Activated CD8-positive, alpha-beta memory T cell treated with anti-CD3 and anti-CD28 coated beads, Interleukin-2, amount 50 U/mL, for 1 hour (primary cell): ENCODE data around the gene RASGRF2.

Experiments
- DNase-seq: peaks from one replicate; pipeline ENCODE4 v3.0.0-alpha.2; 2020; ENCODE audit errors: extremely low read depth

The RASGRF2 gene

GRCh38 chr5:81171769-81172168 is 211.6 kb downstream of the RASGRF2 start:
- no peak for DNase-seq

- no peak for DNase-seq
Measured at GRCh38 chr5:81172710-81173109, 212.5 kb downstream of the RASGRF2 start.

DNA sequence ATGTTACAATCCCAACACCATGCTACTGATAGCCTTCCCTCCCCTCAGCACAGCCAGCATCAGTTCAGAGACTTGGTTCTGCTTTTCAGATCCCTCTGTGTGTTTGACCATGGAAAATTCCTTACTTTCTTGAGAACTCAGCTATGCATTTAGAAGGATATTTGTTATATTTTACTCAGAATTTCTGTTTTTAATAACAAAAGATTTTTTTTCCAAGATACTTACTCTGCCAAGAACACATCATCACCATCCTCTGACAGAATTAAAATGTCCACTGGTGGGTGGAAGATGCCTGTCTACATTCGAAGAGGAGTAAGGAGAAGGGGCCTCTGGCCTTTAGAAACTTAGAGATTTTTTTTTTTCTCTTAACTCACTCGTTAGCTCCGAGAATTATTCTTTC is 216.9 kb downstream of the RASGRF2 start:
- DNase-seq: no peak

DNA sequence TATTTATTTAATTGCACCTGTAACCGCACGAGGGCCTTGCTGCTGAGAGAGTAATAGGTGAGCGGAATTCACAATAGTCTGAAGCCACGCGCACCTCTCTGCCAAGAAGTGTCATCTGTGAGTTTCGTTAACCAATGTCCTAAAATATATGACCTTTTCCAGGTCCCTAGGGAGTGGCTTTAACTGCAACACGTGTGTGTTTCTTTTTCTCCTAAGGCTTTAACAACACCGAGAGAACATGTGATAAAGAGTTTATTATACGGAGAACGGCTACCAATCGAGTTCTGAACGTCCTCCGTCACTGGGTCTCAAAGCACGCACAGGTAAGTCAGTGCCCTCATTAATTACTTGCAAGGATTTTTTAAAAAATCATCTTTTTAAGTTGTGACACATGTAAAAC is 219.8 kb downstream of the RASGRF2 start:
- DNase-seq: no peak

- no peak for DNase-seq
Measured at GRCh38 chr5:81180780-81181460, 220.8 kb downstream of the RASGRF2 start.

GRCh38 chr5:81181576-81182316 is 221.6 kb downstream of the RASGRF2 start:
- no peak for DNase-seq

GRCh38 chr5:81182396-81183390 is 222.5 kb downstream of the RASGRF2 start:
- DNase-seq: no peak

DNA sequence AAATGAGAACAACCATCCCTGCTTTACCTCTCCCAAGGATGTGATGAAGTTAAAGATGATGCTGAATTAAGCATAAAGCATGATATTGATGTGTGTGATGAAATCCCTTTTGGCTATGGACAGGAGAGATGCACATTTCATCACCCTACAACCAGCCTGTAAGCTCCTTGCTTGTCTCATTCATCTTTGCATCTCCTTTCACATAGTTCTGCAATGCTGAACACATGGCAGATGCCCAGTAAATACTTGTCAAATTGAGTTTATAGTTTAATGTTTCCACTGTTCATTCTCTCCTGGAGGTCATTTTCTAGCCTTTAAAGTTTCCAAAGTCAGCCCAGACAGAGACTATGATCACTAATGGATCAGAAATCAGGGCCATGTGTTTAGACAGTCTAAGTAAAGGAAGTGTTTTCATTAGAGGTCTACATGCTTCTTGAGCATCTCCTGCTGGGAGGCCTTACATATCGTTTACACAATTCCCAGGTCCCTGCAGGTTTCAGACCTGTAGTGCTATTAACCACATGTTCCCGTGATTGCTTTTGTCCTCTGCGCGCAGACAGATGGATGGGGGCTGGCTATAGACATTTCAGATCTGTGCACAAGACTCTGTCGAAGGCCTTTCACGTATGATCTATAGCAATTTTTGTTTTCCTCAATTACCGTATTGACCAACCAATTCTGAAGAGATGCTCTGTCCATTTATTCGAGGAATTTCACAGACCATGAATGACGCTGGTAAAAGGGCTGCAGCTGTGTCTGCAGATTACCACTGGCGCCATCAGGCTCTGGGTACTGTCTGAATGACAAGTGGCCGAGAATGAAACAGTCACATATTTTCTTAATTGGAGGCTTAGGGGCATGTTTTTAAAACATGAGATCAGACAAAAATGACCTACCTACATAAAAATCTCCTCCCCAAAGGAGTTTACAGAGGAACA is 223.9 kb downstream of the RASGRF2 start:
- no peak for DNase-seq

- DNase-seq: no peak
Measured at GRCh38 chr5:81184749-81185110, 224.6 kb downstream of the RASGRF2 start.

GRCh38 chr5:81187885-81188284 is 227.7 kb downstream of the RASGRF2 start:
- DNase-seq: no peak

DNA sequence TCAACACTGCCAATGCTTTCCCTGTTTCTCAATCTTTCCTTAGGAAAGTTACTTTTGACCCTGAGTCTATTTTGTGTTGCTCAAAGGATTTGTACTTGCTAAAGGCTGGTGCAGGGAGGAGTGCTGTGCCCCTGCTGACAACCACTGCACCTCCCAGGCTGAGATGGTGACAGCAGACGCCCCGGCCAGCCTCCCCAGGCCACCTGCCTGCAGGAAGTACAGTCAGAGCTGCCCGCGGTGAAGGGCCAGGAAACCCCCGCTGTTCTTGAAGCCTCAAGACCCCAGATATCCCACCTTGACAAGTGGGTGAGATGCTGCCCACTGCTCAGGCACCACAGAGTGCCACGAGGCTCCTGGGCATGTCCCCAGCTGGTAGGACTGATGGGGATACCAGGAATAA is 228.8 kb downstream of the RASGRF2 start:
- no peak for DNase-seq

DNA sequence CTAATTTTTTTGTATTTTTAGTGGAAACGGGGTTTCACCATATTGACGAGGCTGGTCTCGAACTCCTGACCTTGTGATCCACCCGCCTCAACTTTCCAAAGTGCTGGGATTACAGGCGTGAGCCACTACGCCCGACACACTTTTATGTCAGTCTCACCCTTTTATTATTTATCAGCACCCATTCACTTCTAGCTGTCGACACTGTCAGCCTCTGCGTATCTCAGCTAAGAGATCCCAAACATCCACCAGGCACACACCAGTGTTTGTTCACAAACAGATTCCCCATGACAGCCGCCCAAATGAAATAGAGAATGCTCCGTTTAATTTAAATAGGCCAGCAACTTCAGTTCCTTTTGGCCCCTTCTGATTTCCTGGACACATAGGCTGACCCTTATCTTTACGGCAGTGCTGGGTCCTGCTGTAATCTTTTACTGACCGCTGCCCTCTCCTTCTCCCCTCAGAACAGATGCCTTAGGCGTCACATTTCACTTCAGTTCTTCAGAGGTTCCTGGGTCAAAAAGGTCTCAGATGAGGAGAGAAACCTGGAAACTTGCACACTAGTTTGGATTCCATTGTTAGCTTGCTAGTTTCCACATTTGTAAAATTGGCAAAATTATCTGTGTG is 229.8 kb downstream of the RASGRF2 start:
- DNase-seq: no peak

GRCh38 chr5:81191726-81192372 is 231.7 kb downstream of the RASGRF2 start:
- no peak for DNase-seq

DNA sequence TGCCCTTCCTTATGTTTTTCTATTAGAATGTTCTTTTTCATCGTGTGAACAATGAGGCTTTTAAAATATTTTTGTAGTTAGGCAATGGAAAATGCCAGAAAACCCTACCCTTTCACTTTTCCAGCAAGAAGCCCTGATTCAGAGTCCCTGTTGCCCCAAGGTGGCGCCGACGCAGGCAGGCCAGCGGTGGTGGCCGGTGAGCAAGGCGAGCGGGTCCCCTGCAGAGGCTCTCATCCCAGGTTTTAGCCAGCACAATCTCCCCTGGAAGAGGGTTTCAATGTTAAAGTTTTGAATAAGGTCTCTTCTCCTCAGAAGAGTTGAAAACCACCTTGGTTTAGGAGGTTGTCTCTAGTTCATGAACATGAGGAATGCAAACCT is 232.2 kb downstream of the RASGRF2 start:
- DNase-seq: no peak

- DNase-seq: peak; percentile 29
Measured at GRCh38 chr5:81194633-81195334, 234.6 kb downstream of the RASGRF2 start.

DNA sequence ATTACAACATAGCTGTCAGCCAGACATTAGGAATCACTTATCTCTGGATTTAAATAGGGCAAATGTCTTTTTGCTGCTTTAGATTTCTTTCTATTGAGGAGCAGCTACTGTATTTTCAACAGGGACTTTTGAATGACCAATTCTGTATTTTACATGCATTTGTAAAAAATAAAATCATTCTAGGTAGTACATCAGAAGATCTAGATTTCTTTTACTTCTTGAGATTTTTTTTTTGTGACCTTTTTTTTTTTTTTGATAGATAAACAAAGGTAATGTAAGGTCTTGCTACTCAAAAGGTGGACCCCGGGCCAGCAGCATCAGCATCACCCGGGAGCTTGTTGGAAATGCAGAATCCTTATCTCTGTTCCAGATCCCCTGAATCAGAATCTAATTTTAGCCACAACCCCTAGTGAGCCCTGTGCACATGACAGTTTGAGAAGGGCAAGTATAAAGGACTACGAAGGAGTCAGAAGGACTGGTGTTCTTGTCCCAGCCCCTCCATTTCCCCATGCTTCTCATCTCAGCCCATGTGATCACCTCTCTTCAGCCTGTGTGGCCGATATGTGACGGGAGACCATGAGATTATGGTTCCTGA is 235.3 kb downstream of the RASGRF2 start:
- no peak for DNase-seq

DNA sequence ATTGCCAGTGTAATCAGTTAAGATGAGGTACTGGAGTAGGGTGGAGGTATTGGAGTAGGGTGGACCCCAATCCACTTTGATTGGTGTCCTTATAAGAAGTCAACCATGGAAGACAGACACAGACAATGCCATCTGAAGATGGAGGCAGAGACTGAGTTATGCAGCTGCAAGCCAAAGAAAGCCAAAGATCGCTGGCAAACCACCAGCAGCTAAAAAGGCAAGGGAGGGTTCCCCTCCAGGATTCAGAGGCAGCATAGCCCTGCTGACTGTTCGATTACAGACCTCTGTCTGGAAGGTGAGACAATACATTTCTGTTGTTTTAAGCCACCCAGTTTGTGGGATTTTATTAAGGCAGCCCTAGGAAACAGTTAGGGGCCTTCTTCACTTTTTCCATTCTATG is 242.5 kb downstream of the RASGRF2 start:
- no peak for DNase-seq

DNA sequence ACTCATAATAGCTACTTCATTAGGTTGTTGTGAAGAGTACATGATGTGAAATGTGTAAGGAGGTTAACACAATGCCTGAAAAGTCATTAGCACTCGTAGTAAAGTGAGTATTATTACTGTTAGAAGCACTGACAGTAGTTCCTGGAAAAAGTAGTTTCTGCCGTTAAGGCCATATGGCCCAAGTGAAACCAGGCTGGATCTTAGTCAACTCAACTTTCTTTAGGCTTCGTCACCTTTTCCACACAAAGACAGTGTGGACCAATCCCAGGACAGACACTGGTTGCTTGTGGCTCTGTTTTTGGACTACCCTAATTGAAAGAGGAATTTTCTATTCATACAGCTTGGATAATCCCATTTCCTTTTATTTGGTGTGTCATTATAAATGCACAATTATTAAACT is 243.6 kb downstream of the RASGRF2 start:
- DNase-seq: no peak

DNA sequence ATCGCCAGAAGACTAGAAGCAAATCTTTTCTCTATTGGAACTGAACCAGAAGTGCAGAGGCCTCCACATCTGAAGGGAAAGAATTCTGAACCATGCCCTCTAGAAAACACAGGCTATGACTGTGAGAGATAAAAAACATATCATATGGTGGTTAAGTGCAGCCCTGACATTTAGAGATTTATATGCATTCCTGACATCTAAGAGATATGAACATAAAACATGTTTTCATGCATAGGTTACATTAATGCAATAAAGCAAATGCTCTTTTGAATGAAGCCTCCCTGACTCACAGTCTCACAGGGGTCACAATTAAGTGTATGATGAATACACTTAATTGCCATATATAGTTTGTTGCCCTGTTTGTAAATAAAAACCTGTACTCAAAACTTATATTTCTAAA is 244.0 kb downstream of the RASGRF2 start:
- no peak for DNase-seq
